H1 (cell line): ENCODE measurements around the gene DYNLT5. TPM values are rescaled to one million over a fixed set of nuclear protein-coding genes. Genes with fewer than 3 reads are reported as not detected.

Experiments used
- JUND ChIP-seq: IDR thresholded peaks from 2 replicates; pipeline ENCODE4 v1.6.1; 2011; ENCODE audit warnings: mild to moderate bottlenecking, improper control_type of control experiment, low read length
- KDM4A ChIP-seq: IDR thresholded peaks from one replicate; pipeline ENCODE4 v1.7.1; 2012; ENCODE audit warnings: low read depth, mild to moderate bottlenecking, moderate library complexity, low read length, inconsistent platforms; ENCODE audit not compliant: severe bottlenecking
- NANOG ChIP-seq: IDR thresholded peaks from 2 replicates; pipeline ENCODE4 v1.6.1; 2011; ENCODE audit warnings: low read length, low read depth, mild to moderate bottlenecking, inconsistent platforms; ENCODE audit not compliant: insufficient read depth, poor library complexity, severe bottlenecking
- TAF1 ChIP-seq: IDR thresholded peaks from 2 replicates; pipeline ENCODE4 v1.6.1; 2011; ENCODE audit warnings: mild to moderate bottlenecking, low read depth, low read length
- polyA plus RNA-seq, 7 experiments: library from polyadenylated mRNA; depleted of rRNA in 3 of 7; stranded (reverse) in 5 of 7; unstranded in 2 of 7; fragments of >200 nt in 5 of 7; fragments of 200-250 nt in 2 of 7; gene quantifications; 1 replicate in 5 of 7; 2 replicates in 1 of 7; 4 replicates in 1 of 7; pipeline versions ENCODE4 v1.2.1 to v1.2.3, GENCODE V29; 2011 to 2013; ENCODE audit warnings: missing spikeins in 2 of 7, mixed read lengths in 2 of 7
- total RNA-seq: library from RNA; stranded (reverse); fragmentation: NEBNext Ultra II Directional; extraction: Animal tissue kit (Norgen Biotek cat#: 25700); gene quantifications from 2 replicates; pipeline ENCODE4 v1.2.1, GENCODE V29; 2021
- TF ChIP-seq, protein P1 (sequence below): IDR thresholded peaks from 2 replicates; pipeline ENCODE4 v1.6.1; 2012; ENCODE audit warnings: inconsistent platforms

DYNLT5 gene
- total and polyA plus RNA-seq, 2 of the 8 experiments (the other 6 are each of a cell fraction or from before 2014, with no cell fraction given) = 0.93 to 1.5 TPM

DNA sequence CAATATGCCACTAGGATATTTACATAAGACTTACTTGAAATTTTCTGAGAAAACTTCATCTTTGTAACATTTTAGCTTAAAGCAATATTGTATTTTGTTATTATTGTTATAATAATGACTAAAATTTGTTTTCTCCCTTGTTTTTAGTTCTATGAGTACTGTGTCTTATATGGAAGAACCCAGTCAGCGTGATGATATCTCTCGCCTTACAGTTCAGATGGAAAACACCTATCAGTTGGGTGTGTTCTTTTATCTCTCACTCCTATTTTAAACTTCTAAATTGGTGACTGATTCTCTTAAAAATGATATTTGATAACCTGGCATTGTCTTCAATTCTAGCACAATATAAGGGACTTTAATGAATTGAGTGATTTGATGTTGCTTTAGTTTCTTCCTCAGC, 18.0 kb downstream of the DYNLT5 start (continued):
- TF ChIP-seq TAF1 = no peak
- TF ChIP-seq KDM4A = no peak
- no peak for TF ChIP-seq NANOG
- no peak for TF ChIP-seq JUND
- TF ChIP-seq, protein P1, sequence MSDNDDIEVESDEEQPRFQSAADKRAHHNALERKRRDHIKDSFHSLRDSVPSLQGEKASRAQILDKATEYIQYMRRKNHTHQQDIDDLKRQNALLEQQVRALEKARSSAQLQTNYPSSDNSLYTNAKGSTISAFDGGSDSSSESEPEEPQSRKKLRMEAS = no peak
